DMS114 treated with DMSO at 0.1 percent for 48 hours (cell line): ENCODE results near the gene WDFY3.

Experiments
- DNase-seq: peaks from one replicate; lab custom pipeline; 2025; ENCODE audit not compliant: unreplicated experiment; lab: John Stamatoyannopoulos, UW

WDFY3 gene

DNA sequence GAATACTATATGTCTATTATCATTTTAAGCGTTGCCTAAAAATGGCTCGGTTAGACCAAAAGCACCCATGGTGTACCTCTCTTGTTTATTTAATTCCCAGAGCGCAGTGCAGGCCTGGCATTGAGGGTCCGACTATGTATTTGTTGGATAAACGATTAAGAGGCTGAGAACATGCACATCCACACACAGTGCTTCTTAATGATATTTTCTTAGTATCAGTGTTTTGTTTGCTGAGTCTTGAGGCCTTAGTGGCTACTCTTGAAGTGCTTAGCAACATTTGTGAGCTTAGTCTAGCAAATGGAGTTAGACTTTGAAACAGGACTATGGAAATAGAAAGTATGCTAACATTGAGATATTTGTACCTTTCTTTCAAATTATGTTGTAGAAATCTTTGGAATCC lies 339.8 kb downstream of the WDFY3 start:
- DNase-seq = no peak

DNA sequence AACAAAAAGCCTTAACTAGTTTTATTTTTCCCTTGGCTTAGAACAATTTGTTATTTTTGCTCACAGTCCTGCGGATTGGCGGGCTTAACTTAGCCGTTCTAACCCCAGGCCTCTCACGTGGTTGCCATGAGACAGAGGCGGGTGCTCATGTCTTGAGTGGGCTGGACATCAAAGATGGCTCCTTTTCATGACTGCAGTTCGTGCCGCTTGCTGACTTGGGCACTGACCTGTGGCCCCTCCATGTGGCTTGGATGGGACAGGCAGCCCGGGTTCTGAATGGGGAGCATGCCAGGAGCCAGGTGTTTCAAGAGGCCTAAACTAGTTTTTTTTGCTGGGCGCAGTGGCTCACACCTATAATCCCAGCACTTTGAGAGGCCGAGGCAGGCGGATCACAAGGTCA lies 342.8 kb downstream of the WDFY3 start:
- no peak for DNase-seq

DNA sequence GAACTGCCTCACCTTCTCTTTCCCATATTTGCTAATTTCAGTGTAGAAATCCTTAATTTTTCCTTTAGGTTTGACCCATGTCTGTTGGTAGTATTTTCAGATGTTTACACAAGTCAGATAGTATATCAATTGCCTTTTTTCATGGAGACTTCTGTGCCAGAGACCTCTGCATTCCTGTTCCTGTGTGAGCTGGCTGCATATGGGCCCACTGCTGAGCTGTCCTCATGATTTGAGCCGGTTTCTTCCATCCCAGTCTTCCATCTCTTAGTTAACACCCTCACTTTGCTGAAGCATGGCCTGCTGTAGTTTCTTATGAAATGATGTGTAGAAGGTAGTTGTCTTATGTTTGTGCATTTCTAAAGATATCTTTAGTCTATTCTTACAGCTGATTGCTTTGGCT lies 343.5 kb downstream of the WDFY3 start:
- no peak for DNase-seq
